Purkinje cell (primary cell): Measurements from ENCODE around the gene CCR6. TPM values are rescaled to one million over a fixed set of nuclear protein-coding genes. Genes with fewer than 3 reads are reported as not detected.

Experiments used
- polyA plus RNA-seq: library from polyadenylated mRNA; unstranded; fragments of >200 nt; fragmentation: Nextera tagmentation; gene quantifications from 2 replicates; pipeline ENCODE4 v1.2.1, GENCODE V29; 2014

CCR6 gene
- 1.5 and 4.3 TPM in 2 replicates for polyA plus RNA-seq

GRCh38 chr6:167122827-167123657, at the start of gene CCR6:
Gene CCR6 (plus strand): TSS chr6:167123096. CDS start chr6:167136135, 13,039 bp downstream.

GRCh38 chr6:167157863-167158262, 35.0 kb downstream of the CCR6 start, which contains the start of gene GPR31:
Gene GPR31 (minus strand): TSS chr6:167157980. CDS start chr6:167157831, 149 bp downstream.

Other genes starting within 250 kb of the CCR6 start
- 12.7 and 14.7 TPM in 2 replicates for gene RNASET2, start 166.5 kb upstream of the CCR6 start, polyA plus RNA-seq
- 8.4 and 8.6 TPM in 2 replicates for gene CEP43, start 123.7 kb upstream of the CCR6 start, polyA plus RNA-seq
- gene GPR31, start 34.9 kb downstream of the CCR6 start, polyA plus RNA-seq: not detected in 2 replicates
- not detected in 2 replicates for gene UNC93A, start 168.2 kb downstream of the CCR6 start, polyA plus RNA-seq
- gene TTLL2, start 202.0 kb downstream of the CCR6 start, polyA plus RNA-seq: not detected in 2 replicates